Thyroid gland (tissue), 4 donors: ENCODE results near the gene AP2S1.

ENCODE experiments used
- POLR2A ChIP-seq, 2 donors: fragments of 450-650 bp; IDR thresholded peaks; one replicate each; pipeline ENCODE4 v1.6.1; 2017; ENCODE audit warnings: antibody characterized with exemption in 2 of 2, mild to moderate bottlenecking in 2 of 2, moderate library complexity in 1 of 2
- TF ChIP-seq, protein P1 (sequence below), 6 experiments: fragments of 200-600 bp in 3 of 6; fragments of 450-650 bp in 3 of 6; sonication (generic) in 3 of 6; IDR thresholded peaks; one replicate each; pipeline ENCODE4 v1.5.1; 2016 to 2019; ENCODE audit warnings: antibody characterized with exemption in 6 of 6, mild to moderate bottlenecking in 2 of 6, inconsistent platforms in 1 of 6, moderate library complexity in 1 of 6

- TF ChIP-seq, protein P1, sequence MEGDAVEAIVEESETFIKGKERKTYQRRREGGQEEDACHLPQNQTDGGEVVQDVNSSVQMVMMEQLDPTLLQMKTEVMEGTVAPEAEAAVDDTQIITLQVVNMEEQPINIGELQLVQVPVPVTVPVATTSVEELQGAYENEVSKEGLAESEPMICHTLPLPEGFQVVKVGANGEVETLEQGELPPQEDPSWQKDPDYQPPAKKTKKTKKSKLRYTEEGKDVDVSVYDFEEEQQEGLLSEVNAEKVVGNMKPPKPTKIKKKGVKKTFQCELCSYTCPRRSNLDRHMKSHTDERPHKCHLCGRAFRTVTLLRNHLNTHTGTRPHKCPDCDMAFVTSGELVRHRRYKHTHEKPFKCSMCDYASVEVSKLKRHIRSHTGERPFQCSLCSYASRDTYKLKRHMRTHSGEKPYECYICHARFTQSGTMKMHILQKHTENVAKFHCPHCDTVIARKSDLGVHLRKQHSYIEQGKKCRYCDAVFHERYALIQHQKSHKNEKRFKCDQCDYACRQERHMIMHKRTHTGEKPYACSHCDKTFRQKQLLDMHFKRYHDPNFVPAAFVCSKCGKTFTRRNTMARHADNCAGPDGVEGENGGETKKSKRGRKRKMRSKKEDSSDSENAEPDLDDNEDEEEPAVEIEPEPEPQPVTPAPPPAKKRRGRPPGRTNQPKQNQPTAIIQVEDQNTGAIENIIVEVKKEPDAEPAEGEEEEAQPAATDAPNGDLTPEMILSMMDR (IDR thresholded peaks at IDR 0.05) = no peak
- no peak for TF ChIP-seq POLR2A (IDR thresholded peaks at IDR 0.05)
Observed at GRCh38 chr19:46824890-46825730, 25.5 kb downstream of the AP2S1 start.
